Epithelial cell of esophagus (primary cell): ENCODE data around the gene ANO3.

Source experiments
- DNase-seq: peaks from one replicate; pipeline ENCODE4 v3.0.0; 2010; ENCODE audit warnings: low read depth
- H3K4me3 ChIP-seq: 2 replicates; pipeline ENCODE4 v1.5.1; 2011; ENCODE audit warnings: mild to moderate bottlenecking, low read length, control low read depth
- CTCF ChIP-seq: IDR thresholded peaks from 2 replicates; pipeline ENCODE4 v1.5.1; 2011; ENCODE audit warnings: low read depth, mild to moderate bottlenecking, low read length, control low read depth, inconsistent platforms; ENCODE audit not compliant: insufficient read depth; ENCODE audit errors: missing control alignments

The ANO3 gene

GRCh38 chr11:26557666-26558065 lies 225.7 kb downstream of the ANO3 start:
- H3K4me3 ChIP-seq, result no peak overlapping the region
- TF ChIP-seq CTCF, result no peak
- no peak for DNase-seq

GRCh38 chr11:26558190-26558589 lies 226.3 kb downstream of the ANO3 start:
- no peak for DNase-seq
- no peak overlapping the region for H3K4me3 ChIP-seq
- TF ChIP-seq CTCF, result no peak

- H3K4me3 ChIP-seq, result no peak overlapping the region
- TF ChIP-seq CTCF, result no peak
These were observed 237.7 kb downstream of the ANO3 start for GRCh38 chr11:26569646-26570045.

DNA sequence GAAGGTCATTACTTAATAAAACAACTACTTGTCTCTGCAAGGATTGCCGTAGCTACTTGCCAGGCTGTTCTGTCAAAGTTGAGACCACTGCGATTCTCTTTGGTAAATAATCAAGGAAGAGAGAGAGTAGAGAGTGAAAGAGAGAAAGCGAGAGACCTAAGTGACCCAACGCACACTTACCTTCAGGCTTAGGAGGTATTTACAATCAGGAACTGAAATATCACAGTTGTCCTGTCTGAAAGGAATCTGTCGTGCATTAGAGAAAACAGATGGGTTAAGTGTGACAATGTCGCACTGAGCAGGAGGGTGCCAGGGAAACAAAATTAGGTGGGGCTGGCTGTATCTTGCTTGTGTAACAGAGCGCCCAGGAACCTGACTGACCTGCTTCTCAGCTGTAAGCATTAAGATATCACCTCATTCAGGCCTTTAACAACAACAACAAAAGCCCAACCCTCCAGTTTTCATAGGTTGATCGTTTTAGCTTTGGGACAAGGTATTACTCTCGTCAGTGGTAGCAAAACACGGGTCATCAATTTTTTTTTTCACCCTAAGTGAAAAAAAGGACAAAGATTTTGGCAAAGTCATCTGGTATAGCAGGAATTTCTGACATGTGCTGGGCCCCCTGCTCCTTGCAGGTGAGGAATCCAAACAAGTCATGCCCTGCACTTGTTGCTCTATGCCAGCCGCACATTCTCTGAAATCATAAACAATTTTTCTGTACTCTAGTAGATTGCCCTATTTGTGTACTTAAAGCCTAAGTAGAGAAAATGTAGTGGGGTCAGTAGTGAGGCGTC lies 240.1 kb downstream of the ANO3 start, which contains the start of gene MUC15:
TSS of gene MUC15 (minus strand) at position 403 of the 794 bp plus-strand sequence. CDS start 5,169 bp downstream, outside the sequence.
- no peak for TF ChIP-seq CTCF
- H3K4me3 ChIP-seq, result peak within 1 kb of the TSS; percentile 46
- peak; percentile 83 for DNase-seq

More at GRCh38 chr11:26569646-26570045, 237.7 kb downstream of the ANO3 start:
- DNase-seq, result no peak

DNA sequence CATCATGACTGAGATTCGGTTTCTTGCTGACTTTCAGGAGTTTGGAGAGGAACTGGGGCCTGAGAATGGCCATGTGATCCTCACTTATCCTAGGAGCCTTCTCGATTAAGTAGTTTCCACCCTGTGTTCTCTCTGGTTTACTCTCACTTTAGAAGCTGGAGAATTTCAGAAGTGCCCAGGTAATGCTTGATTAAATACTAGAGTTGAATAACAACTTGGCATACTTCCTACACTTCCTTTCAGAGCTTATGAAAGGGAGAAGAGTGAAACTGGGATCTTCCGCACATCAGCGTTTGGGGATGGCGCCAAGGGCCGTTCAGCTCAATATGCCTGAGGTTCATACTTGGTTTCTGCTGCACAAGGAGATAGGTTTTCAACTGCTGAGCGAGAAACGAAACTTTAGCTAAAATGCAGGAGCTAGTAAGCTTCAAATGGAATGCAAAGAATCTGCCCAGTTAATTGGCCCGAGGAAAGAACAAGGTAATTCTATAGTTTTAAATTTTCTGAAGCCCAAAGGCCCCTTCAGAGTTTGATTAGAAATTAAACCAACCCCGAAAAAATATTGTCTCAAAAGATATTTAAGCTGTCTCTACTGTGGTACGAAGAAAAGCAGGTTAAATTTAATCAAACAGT lies 241.0 kb downstream of the ANO3 start:
- no peak overlapping the region for H3K4me3 ChIP-seq
- peak; percentile 38 for DNase-seq
- no peak for TF ChIP-seq CTCF

DNA sequence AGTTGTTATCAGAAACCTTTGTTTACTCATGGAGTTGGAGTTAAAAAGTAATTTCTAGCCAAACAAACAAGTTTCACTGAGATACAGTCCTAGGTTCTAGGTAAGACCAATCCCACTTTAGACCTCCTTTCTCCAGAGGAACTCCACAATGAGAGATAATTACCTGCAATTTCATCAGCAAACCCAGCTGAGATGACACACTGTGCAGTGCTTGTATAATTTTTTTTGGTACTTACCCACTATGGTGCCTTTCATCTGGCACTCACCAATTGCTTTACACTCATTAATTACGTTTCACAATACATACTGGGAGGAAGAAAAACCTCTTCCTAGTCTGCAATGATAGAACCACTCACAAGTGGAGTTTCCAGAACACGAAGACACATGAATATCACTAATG lies 242.0 kb downstream of the ANO3 start:
- no peak for DNase-seq
- no peak for TF ChIP-seq CTCF
- no peak overlapping the region for H3K4me3 ChIP-seq

- no peak overlapping the region for H3K4me3 ChIP-seq
- DNase-seq, result peak; percentile 86
- no peak for TF ChIP-seq CTCF
These were observed 244.0 kb downstream of the ANO3 start for GRCh38 chr11:26575946-26576345.
